Stimulated activated CD8-positive, alpha-beta memory T cell treated with anti-CD3 and anti-CD28 coated beads, Interleukin-7, amount 100 ng/mL, for 1 hour (primary cell): Measurements from ENCODE around the gene DNPH1.

Source experiments
- DNase-seq, 2 donors: peaks; one replicate each; pipeline ENCODE4 v3.0.0-alpha.2; 2020; ENCODE audit warnings: low read depth in 2 of 2

The DNPH1 gene

GRCh38 chr6:43263314-43264178 lies 34.3 kb upstream of the DNPH1 start:
- peak; percentile 40 to 53 for DNase-seq

GRCh38 chr6:43262780-43263313 lies 33.6 kb upstream of the DNPH1 start:
- DNase-seq = no peak

GRCh38 chr6:43262000-43262779 lies 32.9 kb upstream of the DNPH1 start:
- DNase-seq = no peak

- no peak for DNase-seq
These were observed 31.9 kb upstream of the DNPH1 start for GRCh38 chr6:43261198-43261597.

- no peak for DNase-seq
These were observed 31.5 kb upstream of the DNPH1 start for GRCh38 chr6:43260791-43261190.

- DNase-seq = no peak
These were observed 29.8 kb upstream of the DNPH1 start for GRCh38 chr6:43258807-43259686.

- DNase-seq = no peak
These were observed 28.9 kb upstream of the DNPH1 start for GRCh38 chr6:43258180-43258579.

GRCh38 chr6:43257367-43258145 lies 28.3 kb upstream of the DNPH1 start:
- no peak for DNase-seq

GRCh38 chr6:43256670-43257366 lies 27.5 kb upstream of the DNPH1 start:
- no peak for DNase-seq

GRCh38 chr6:43255408-43256054 lies 26.2 kb upstream of the DNPH1 start:
- DNase-seq = no peak

GRCh38 chr6:43254846-43255245 lies 25.6 kb upstream of the DNPH1 start:
- DNase-seq = no peak

GRCh38 chr6:43254138-43254817 lies 25.0 kb upstream of the DNPH1 start:
- DNase-seq = no peak

- no peak for DNase-seq
These were observed 24.1 kb upstream of the DNPH1 start for GRCh38 chr6:43253401-43253800.

- DNase-seq = no peak
These were observed 21.7 kb upstream of the DNPH1 start for GRCh38 chr6:43250992-43251373.

GRCh38 chr6:43248791-43249190 lies 19.5 kb upstream of the DNPH1 start:
- no peak for DNase-seq

GRCh38 chr6:43248101-43248500 lies 18.8 kb upstream of the DNPH1 start:
- DNase-seq = no peak

GRCh38 chr6:43247114-43247999 lies 18.1 kb upstream of the DNPH1 start:
- peak; percentile 55 to 57 for DNase-seq
